NCI-H146 treated with DMSO at 0.1 percent for 48 hours (cell line): Measurements from ENCODE around the gene CAMTA1.
"Not testable (repeated sequence)": the region's sequence is repeated elsewhere in the genome, so short reads cannot be mapped to it uniquely, and the experiment has no call there.

Source experiments
- DNase-seq: peaks from one replicate; lab custom pipeline; 2025; ENCODE audit not compliant: unreplicated experiment; lab: John Stamatoyannopoulos, UW

CAMTA1 gene

DNA sequence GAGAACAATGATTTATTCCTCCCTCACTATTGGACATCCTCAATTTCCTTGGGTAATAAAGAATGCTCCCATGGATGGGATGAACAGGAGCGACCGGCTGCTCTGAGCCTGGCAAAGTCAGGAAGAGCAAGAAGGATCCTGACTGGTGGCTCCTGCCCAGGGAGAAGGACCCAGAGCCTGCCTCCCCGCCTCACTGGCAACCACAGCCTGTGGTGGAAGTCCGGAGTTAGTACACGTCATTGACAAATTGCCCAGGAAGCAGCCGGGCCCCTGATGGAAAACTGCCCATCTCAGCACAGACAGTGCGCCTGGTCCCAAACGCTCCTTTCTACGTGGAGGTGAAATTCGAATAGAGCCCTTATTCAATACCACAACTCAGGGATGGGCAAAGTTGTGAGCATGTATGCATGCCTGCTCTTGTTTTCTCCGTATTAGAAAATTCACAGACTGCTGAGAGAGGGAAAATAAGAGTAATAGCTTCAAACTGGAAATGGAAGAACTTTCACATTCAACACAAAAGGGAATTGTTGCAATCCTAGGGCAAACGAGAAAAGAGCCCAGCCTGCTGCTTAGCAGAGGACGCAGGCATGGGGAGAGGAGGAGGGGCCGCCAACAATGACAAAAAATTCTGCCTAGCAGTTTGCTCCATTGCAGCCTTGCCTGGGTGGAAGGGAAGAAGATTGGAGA, 588.8 kb downstream of the CAMTA1 start:
- DNase-seq: no peak

DNA sequence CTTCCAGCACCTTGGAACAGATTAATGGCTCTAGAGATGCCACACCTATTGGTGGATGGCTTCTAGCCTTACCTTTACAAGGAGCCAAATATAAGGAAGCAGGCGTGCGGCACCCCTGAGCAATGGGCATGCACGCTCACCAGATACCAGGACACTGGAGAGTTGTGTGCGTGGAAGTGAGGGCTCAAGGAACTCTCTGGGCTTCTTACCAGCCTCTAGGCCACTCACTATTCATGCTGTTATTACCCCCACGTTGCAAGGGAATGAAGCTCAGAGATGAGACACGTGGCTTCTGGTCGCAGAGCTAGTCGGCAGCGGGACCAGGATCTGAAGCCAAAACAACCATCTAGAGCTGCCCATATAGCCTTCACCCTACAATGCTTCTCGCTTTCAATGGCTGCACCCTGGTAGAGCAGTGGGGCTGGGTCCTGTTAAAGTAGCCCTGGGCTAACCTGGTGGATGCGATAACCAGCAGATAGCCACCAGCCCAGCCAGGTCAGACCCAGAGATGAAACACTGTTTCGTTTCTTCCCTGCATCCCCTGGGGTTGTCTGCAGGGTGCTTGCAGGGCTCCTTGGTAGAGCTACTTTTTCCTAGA, 589.4 kb downstream of the CAMTA1 start:
- DNase-seq: no peak

DNA sequence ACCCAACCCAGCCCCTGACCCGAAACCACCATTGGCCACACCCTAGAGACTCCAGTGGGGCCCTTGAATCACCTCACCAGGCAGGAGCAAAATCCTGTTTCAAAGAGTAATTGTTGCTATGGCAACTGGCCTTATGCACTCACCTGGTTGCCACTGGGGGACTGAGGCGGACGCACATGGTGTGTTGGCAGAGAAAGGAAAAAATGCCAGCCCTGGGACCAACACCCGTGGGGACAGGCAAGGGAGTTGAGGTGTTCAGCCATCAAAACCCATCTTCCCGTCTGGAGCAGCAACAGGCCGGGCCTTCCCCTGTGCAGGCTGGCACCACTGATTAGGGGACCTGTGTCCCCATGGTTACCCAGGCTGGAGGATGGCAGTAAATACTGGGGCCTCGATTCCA, 590.1 kb downstream of the CAMTA1 start:
- DNase-seq: no peak

GRCh38 chr1:7375781-7376660, 590.8 kb downstream of the CAMTA1 start:
- no peak for DNase-seq

DNA sequence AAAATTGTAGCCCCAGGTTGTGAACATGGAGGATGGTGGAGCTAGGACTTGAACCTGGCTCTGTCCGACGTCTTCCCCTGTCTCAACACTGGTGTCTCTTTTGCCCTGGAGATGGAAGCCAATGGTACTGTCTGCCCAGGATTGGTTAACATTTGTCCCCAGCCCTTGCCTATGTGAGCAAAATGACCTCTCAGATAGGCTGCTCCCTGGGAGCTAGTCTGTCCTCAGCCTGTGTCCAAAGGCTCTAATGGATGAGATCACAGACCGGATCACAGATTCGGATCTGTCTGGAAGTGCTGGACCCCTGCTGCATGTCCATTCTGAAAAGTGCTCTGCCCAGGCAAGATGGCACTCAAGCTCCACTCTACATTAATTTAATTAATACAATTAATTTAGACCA, 591.4 kb downstream of the CAMTA1 start:
- no peak for DNase-seq

- no peak for DNase-seq
These were observed 593.3 kb downstream of the CAMTA1 start for GRCh38 chr1:7378346-7379130.

DNA sequence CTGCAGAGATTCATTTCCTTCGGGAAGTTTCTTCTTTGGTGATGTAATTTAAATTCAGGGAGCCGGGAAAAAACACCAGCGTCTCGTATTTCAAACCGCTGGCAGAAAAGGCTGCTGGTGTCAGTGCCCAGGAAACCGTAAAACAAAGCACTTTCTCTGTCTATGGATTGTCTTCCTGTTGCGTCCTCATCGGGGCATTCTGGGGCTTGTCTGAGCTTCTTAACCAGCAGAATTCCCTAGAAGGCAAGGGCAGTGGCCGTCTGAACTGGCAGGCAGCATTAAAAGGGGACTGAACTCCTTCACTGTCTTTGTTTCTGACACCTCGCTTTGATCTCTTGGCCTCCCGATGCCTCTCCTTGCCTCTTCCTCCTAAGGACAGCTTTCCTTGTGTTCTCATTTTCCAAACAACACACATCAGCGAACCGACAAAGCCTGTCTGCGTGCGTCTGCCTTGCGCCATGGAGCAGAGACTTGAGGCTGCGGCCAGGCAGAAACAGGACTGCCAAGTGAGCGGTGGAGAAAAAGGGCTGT, 594.3 kb downstream of the CAMTA1 start:
- peak; percentile 28 for DNase-seq

GRCh38 chr1:7380068-7380467, 594.8 kb downstream of the CAMTA1 start:
- not testable (repeated sequence) for DNase-seq

DNA sequence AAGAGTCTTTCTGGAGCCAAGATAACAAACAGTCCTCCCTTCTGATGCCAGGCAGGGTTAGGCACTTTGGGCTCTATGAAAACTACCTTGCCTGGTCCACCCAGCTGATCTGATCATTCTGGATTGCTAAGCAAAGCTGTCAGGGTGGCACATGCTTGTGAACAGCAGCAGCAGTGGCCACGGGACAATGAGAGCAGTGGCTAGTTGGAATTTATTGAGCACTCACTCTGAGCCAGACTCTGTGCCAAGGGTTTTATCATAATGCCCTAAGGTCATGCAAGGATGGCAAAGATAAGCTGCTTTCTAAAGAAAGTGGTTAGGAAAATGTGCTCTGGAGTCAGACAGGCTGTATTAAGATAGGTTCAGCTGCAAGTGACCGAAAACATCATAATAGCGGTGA, 595.5 kb downstream of the CAMTA1 start:
- DNase-seq: no peak

- not testable (repeated sequence) for DNase-seq
These were observed 596.5 kb downstream of the CAMTA1 start for GRCh38 chr1:7381729-7382128.

- DNase-seq: no peak
These were observed 597.7 kb downstream of the CAMTA1 start for GRCh38 chr1:7382971-7383370.

GRCh38 chr1:7383671-7384520, 598.6 kb downstream of the CAMTA1 start:
- no peak for DNase-seq

GRCh38 chr1:7384679-7385078, 599.4 kb downstream of the CAMTA1 start:
- no peak for DNase-seq

DNA sequence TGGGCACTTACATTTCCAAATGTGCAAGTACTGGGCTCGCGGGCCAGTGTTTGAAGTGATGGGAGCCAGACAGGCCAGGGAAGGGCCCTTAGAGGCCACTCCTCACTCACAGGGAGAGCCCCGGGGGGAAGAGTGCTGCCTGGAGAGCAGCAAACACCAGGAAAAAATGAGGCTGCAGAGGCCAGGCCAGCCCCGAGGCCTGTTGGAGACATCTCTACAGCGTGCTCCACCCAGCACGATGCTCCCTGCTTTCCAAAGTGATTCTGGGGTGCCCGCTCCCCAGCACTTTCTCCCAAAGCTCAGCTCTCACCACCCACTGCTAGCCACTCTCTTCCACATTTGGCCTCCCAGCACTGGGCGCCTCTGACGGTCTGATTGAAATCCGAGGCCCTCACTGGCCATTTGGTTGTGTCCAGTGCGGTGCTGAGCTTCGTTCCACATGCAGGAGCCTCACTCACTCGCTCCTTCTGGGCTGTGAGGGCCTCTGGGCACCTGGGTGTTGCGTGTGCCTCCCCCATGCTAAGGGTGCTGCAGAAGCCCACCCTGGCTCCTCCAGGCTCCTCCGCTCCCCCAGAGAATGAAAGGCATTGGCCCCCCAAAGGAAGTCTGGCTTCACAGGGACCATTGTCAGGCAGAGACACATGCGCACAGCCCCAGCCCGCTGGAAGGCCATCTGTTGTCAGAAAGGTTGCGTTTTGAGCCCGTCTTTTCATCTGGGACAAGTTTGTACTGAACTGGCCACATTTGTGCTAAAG, 600.4 kb downstream of the CAMTA1 start:
- DNase-seq: no peak

- no peak for DNase-seq
These were observed 601.2 kb downstream of the CAMTA1 start for GRCh38 chr1:7386226-7387052.

GRCh38 chr1:7387053-7387927, 602.0 kb downstream of the CAMTA1 start:
- DNase-seq: no peak

DNA sequence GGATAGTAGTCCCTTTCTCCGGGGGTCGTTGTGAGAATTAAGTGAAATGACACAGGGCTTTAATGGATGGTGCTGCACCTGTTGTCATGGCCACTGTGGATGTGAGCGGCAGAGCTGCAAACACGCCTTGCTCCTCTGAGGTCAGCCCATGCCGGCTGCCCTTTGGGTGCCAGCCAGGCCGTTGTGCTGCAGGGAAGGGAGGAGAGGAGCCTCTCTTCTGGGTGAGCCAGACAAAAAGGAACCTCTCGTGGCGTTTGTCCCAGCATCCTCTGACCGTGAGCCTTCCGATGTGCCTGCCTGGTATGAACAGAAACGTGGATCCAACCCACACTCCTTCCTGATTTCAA, 602.9 kb downstream of the CAMTA1 start:
- DNase-seq: no peak
